Measurements from ENCODE around the gene SAMD1. TPM values are rescaled to one million over a fixed set of nuclear protein-coding genes. Genes with fewer than 3 reads are reported as not detected.

The SAMD1 gene
- polyA plus RNA-seq, 1 donor: 45.6 TPM

- DNase-seq (ENCODE audit: low read depth): no peak
These were observed 23.3 kb upstream of the SAMD1 start for GRCh38 chr19:14113762-14114414.

GRCh38 chr19:14112809-14113385 is 22.3 kb upstream of the SAMD1 start:
- no peak for DNase-seq (ENCODE audit: low read depth)

GRCh38 chr19:14112051-14112808 is 21.7 kb upstream of the SAMD1 start:
- no peak for DNase-seq (ENCODE audit: low read depth)

- DNase-seq (ENCODE audit: low read depth): no peak
These were observed 20.9 kb upstream of the SAMD1 start for GRCh38 chr19:14111486-14111885.

- DNase-seq (ENCODE audit: low read depth): no peak
These were observed 20.1 kb upstream of the SAMD1 start for GRCh38 chr19:14110650-14111049.

GRCh38 chr19:14107581-14108461 is 17.3 kb upstream of the SAMD1 start:
- DNase-seq (ENCODE audit: low read depth): no peak

GRCh38 chr19:14106840-14107239 is 16.3 kb upstream of the SAMD1 start:
- DNase-seq (ENCODE audit: low read depth): no peak

GRCh38 chr19:14105680-14106079 is 15.1 kb upstream of the SAMD1 start:
- DNase-seq (ENCODE audit: low read depth): no peak

- no peak for DNase-seq (ENCODE audit: low read depth)
These were observed 12.8 kb upstream of the SAMD1 start for GRCh38 chr19:14103310-14103709.

GRCh38 chr19:14102756-14103155 is 12.2 kb upstream of the SAMD1 start:
- no peak for DNase-seq (ENCODE audit: low read depth)

GRCh38 chr19:14102102-14102696 is 11.6 kb upstream of the SAMD1 start:
- DNase-seq (ENCODE audit: low read depth): no peak

GRCh38 chr19:14101003-14101545 is 10.5 kb upstream of the SAMD1 start:
- no peak for DNase-seq (ENCODE audit: low read depth)

GRCh38 chr19:14097532-14098151 is 7.1 kb upstream of the SAMD1 start:
- DNase-seq (ENCODE audit: low read depth): no peak

GRCh38 chr19:14096272-14096992 is 5.9 kb upstream of the SAMD1 start:
- no peak for DNase-seq (ENCODE audit: low read depth)

- no peak for DNase-seq (ENCODE audit: low read depth)
These were observed 4.3 kb upstream of the SAMD1 start for GRCh38 chr19:14094854-14095253.

GRCh38 chr19:14093117-14093823 is 2.7 kb upstream of the SAMD1 start:
- no peak for DNase-seq (ENCODE audit: low read depth)

- no peak for DNase-seq (ENCODE audit: low read depth)
These were observed 1.4 kb upstream of the SAMD1 start for GRCh38 chr19:14091813-14092462.

- DNase-seq (ENCODE audit: low read depth): no peak
These were observed 696 bp upstream of the SAMD1 start for GRCh38 chr19:14091081-14091812.

Measured in forelimb muscle (tissue), 1 donor.